DND-41 (cell line): Measurements from ENCODE around the gene PCNX1.

Experiments used
- ATAC-seq: fragments of 200-7000 bp; cut with Tn5 transposase; 3 replicates; pipeline ENCODE4 v1.9.1; 2021; ENCODE audit warnings: low read depth; ENCODE audit not compliant: insufficient read depth
- DNase-seq: peaks from one replicate; pipeline ENCODE4 v3.0.0-alpha.2; 2020
- H2AFZ ChIP-seq: 2 replicates; pipeline ENCODE4 v1.6.0; 2012; ENCODE audit warnings: low read depth, low read length
- H3K27ac ChIP-seq: 2 replicates; pipeline ENCODE4 v1.5.1; 2012; ENCODE audit warnings: low read length, inconsistent platforms
- H3K27me3 ChIP-seq: fragments of 200-600 bp; sonication (generic); 2 replicates; pipeline ENCODE4 v1.6.0; 2012; ENCODE audit warnings: low read length, mild to moderate bottlenecking, inconsistent platforms; ENCODE audit not compliant: insufficient read depth, poor library complexity
- H3K36me3 ChIP-seq: 2 replicates; pipeline ENCODE4 v1.5.1; 2012; ENCODE audit warnings: low read length, inconsistent platforms; ENCODE audit not compliant: insufficient read depth
- H3K4me1 ChIP-seq: 2 replicates; pipeline ENCODE4 v1.5.1; 2012; ENCODE audit warnings: mild to moderate bottlenecking, low read length; ENCODE audit not compliant: insufficient read depth
- H3K4me2 ChIP-seq: 2 replicates; pipeline ENCODE4 v1.6.0; 2012; ENCODE audit warnings: mild to moderate bottlenecking, moderate library complexity, low read length, inconsistent platforms; ENCODE audit not compliant: insufficient read depth
- H3K4me3 ChIP-seq, 2 experiments: fragments of 200-600 bp in 1 of 2; shearing (Covaris generic) in 1 of 2; 2 replicates each; pipeline ENCODE4 v1.5.1; 2012 to 2016; ENCODE audit warnings: inconsistent platforms in 2 of 2, low read length in 2 of 2, mild to moderate bottlenecking in 2 of 2, low read depth in 1 of 2, moderate library complexity in 1 of 2
- H3K79me2 ChIP-seq: 2 replicates; pipeline ENCODE4 v1.6.0; 2012; ENCODE audit warnings: low read length, inconsistent platforms; ENCODE audit not compliant: insufficient read depth
- H3K9ac ChIP-seq: 2 replicates; pipeline ENCODE4 v1.6.0; 2012; ENCODE audit warnings: low read depth, mild to moderate bottlenecking, inconsistent platforms, low read length, moderate library complexity
- H3K9me3 ChIP-seq: 2 replicates; pipeline ENCODE4 v1.5.1; 2012; ENCODE audit warnings: low read length, moderate library complexity, mild to moderate bottlenecking, inconsistent platforms; ENCODE audit not compliant: insufficient read depth, severe bottlenecking
- H4K20me1 ChIP-seq: 2 replicates; pipeline ENCODE4 v1.6.0; 2012; ENCODE audit warnings: low read length; ENCODE audit not compliant: insufficient read depth
- CTCF ChIP-seq: IDR thresholded peaks from 2 replicates; pipeline ENCODE4 v1.5.1; 2012; ENCODE audit warnings: borderline replicate concordance, low read length, moderate library complexity, mild to moderate bottlenecking; ENCODE audit not compliant: poor library complexity, severe bottlenecking; ENCODE audit errors: extremely low read depth
- EZH2 ChIP-seq: IDR thresholded peaks from 3 replicates; pipeline ENCODE4 v1.6.1; 2012; ENCODE audit warnings: borderline replicate concordance, low read depth, mild to moderate bottlenecking, moderate library complexity, low read length, inconsistent platforms; ENCODE audit not compliant: severe bottlenecking

The PCNX1 gene

GRCh38 chr14:71031000-71031399 is 123.7 kb downstream of the PCNX1 start:
- Histone ChIP-seq H4K20me1 (no peaks in the 10 kb centered on the region), H3K79me2 (no peaks in the 10 kb centered on the region), H3K4me1 (no peaks in the 10 kb centered on the region), H3K9me3 (no peaks in the 10 kb centered on the region), H3K36me3 (peaks cover 55% of the 10 kb centered on the region), H3K9ac (no peak overlapping the region), H3K27ac (no peak overlapping the region), H3K27me3 (no peaks in the 10 kb centered on the region), H2AFZ (no peak overlapping the region), H3K4me3 (no peak overlapping the region), H3K4me2 (no peak overlapping the region)
- no peak for DNase-seq
- no peak for TF ChIP-seq CTCF
- no peak for TF ChIP-seq EZH2
- no peak for ATAC-seq

- TF ChIP-seq CTCF (no peak), EZH2 (no peak)
- Histone ChIP-seq H3K27ac (no peak overlapping the region), H2AFZ (no peak overlapping the region), H3K4me2 (no peak overlapping the region), H3K27me3 (no peaks in the 10 kb centered on the region), H3K4me1 (no peaks in the 10 kb centered on the region), H3K36me3 (peaks cover 48% of the 10 kb centered on the region), H3K9me3 (peaks cover 7% of the 10 kb centered on the region), H3K79me2 (no peaks in the 10 kb centered on the region), H3K9ac (no peak overlapping the region), H4K20me1 (no peaks in the 10 kb centered on the region), H3K4me3 (no peak overlapping the region)
- ATAC-seq (no peak), DNase-seq (no peak)
These were observed 129.2 kb downstream of the PCNX1 start for GRCh38 chr14:71036433-71036832.

- Histone ChIP-seq H3K36me3 (peaks cover 59% of the 10 kb centered on the region), H4K20me1 (no peaks in the 10 kb centered on the region), H3K27ac (no peak overlapping the region), H2AFZ (no peak overlapping the region), H3K9me3 (no peaks in the 10 kb centered on the region), H3K79me2 (no peaks in the 10 kb centered on the region), H3K4me2 (no peak overlapping the region), H3K4me1 (no peaks in the 10 kb centered on the region), H3K27me3 (no peaks in the 10 kb centered on the region), H3K4me3 (no peak overlapping the region), H3K9ac (no peak overlapping the region)
- ATAC-seq (no peak), DNase-seq (no peak)
- no peak for TF ChIP-seq EZH2
- no peak for TF ChIP-seq CTCF
These were observed 141.1 kb downstream of the PCNX1 start for GRCh38 chr14:71048393-71048792.

- H4K20me1 ChIP-seq = no peaks in the 10 kb centered on the region
- no peaks in the 10 kb centered on the region for H3K4me1 ChIP-seq
- H3K79me2 ChIP-seq = no peaks in the 10 kb centered on the region
- H3K27ac ChIP-seq = no peak overlapping the region
- TF ChIP-seq CTCF (no peak), EZH2 (no peak)
- H3K4me3 ChIP-seq = no peak overlapping the region
- H2AFZ ChIP-seq = no peak overlapping the region
- no peak for ATAC-seq
- no peaks in the 10 kb centered on the region for H3K27me3 ChIP-seq
- H3K9me3 ChIP-seq = no peaks in the 10 kb centered on the region
- no peak overlapping the region for H3K9ac ChIP-seq
- no peak overlapping the region for H3K4me2 ChIP-seq
- DNase-seq = no peak
- peaks cover 55% of the 10 kb centered on the region for H3K36me3 ChIP-seq
These were observed 142.3 kb downstream of the PCNX1 start for GRCh38 chr14:71049435-71050133.
